Globus pallidus (tissue), 1 donor: ENCODE measurements around the gene ART1.
"Not testable (repeated sequence)": the region's sequence is repeated elsewhere in the genome, so short reads cannot be mapped to it uniquely, and the experiment has no call there.

ENCODE experiments used
- DNase-seq: peaks from one replicate; pipeline ENCODE4 v3.0.0-alpha.2; 2015; ENCODE audit warnings: low spot score

The ART1 gene

GRCh38 chr11:3632070-3632660 lies 12.8 kb upstream of the ART1 start:
- no peak for DNase-seq

GRCh38 chr11:3635641-3636375 lies 9.1 kb upstream of the ART1 start:
- no peak for DNase-seq

- DNase-seq = no peak
Observed at GRCh38 chr11:3637201-3637600, 7.7 kb upstream of the ART1 start.

GRCh38 chr11:3638513-3638912 lies 6.4 kb upstream of the ART1 start:
- no peak for DNase-seq

GRCh38 chr11:3639841-3640240 lies 5.1 kb upstream of the ART1 start:
- no peak for DNase-seq

- DNase-seq = no peak
Observed at GRCh38 chr11:3641191-3641590, 3.7 kb upstream of the ART1 start.

- DNase-seq = no peak
Observed at GRCh38 chr11:3641701-3642070, 3.2 kb upstream of the ART1 start, which contains the start of gene ART5. ART5 (minus strand) TSS chr11:3641992; CDS start chr11:3641862, 130 bp downstream.

- peak; percentile 11 for DNase-seq
Observed at GRCh38 chr11:3642071-3642951, 2.6 kb upstream of the ART1 start.

GRCh38 chr11:3643102-3643546 lies 1.8 kb upstream of the ART1 start:
- not testable (repeated sequence) for DNase-seq

- no peak for DNase-seq
Observed at GRCh38 chr11:3645552-3645951, 624 bp downstream of the ART1 start.

- not testable (repeated sequence) for DNase-seq
Observed at GRCh38 chr11:3648843-3649242, 3.9 kb downstream of the ART1 start.

GRCh38 chr11:3649374-3649773 lies 4.4 kb downstream of the ART1 start:
- not testable (repeated sequence) for DNase-seq

- DNase-seq = not testable (repeated sequence)
Observed at GRCh38 chr11:3652514-3652913, 7.6 kb downstream of the ART1 start.

GRCh38 chr11:3655547-3655946 lies 10.6 kb downstream of the ART1 start:
- DNase-seq = no peak

- DNase-seq = not testable (repeated sequence)
Observed at GRCh38 chr11:3657331-3657730, 12.4 kb downstream of the ART1 start.

- no peak for DNase-seq
Observed at GRCh38 chr11:3658252-3658651, 13.3 kb downstream of the ART1 start.

- DNase-seq = no peak
Observed at GRCh38 chr11:3659595-3660515, 14.9 kb downstream of the ART1 start.

GRCh38 chr11:3660960-3661359 lies 16.0 kb downstream of the ART1 start:
- DNase-seq = no peak

- no peak for DNase-seq
Observed at GRCh38 chr11:3662856-3663255, 17.9 kb downstream of the ART1 start.

- no peak for DNase-seq
Observed at GRCh38 chr11:3664032-3664630, 19.2 kb downstream of the ART1 start.

GRCh38 chr11:3665336-3666022 lies 20.6 kb downstream of the ART1 start:
- no peak for DNase-seq
